Measurements from ENCODE around the gene CRIM1. TPM values are rescaled to one million over a fixed set of nuclear protein-coding genes. Genes with fewer than 3 reads are reported as not detected.

The CRIM1 gene
- polyA plus RNA-seq, 6 donors from 2014 or later: 1.1 to 5.3 (median 2.7) TPM

GRCh38 chr2:36512705-36513104 is 157.1 kb downstream of the CRIM1 start:
- DNase-seq (no peak), ATAC-seq (ENCODE audit: low read depth in 2 of 2) (no peak)
- no peak overlapping the region for H3K4me3 Mint-ChIP-seq
- H3K27me3 Mint-ChIP-seq: no peaks in the 10 kb centered on the region
- no peaks in the 10 kb centered on the region for H3K9me3 Mint-ChIP-seq
- H3K36me3 Mint-ChIP-seq: peaks cover 8 to 34% of the 10 kb centered on the region in 2 donors
- no peak overlapping the region for H3K27ac Mint-ChIP-seq
- H3K4me1 Mint-ChIP-seq: no peaks in the 10 kb centered on the region

GRCh38 chr2:36513661-36514060 is 158.1 kb downstream of the CRIM1 start:
- ATAC-seq (ENCODE audit: low read depth in 2 of 2) (no peak), DNase-seq (no peak)
- no peak overlapping the region for H3K27ac Mint-ChIP-seq
- H3K4me1 Mint-ChIP-seq: no peaks in the 10 kb centered on the region
- H3K27me3 Mint-ChIP-seq: no peaks in the 10 kb centered on the region
- H3K36me3 Mint-ChIP-seq: peaks cover 8 to 34% of the 10 kb centered on the region in 2 donors
- no peak overlapping the region for H3K4me3 Mint-ChIP-seq
- no peaks in the 10 kb centered on the region for H3K9me3 Mint-ChIP-seq

GRCh38 chr2:36515538-36515937 is 160.0 kb downstream of the CRIM1 start:
- no peak overlapping the region for H3K27ac Mint-ChIP-seq
- no peak overlapping the region for H3K4me3 Mint-ChIP-seq
- ATAC-seq (ENCODE audit: low read depth in 2 of 2) (no peak), DNase-seq (no peak)
- H3K36me3 Mint-ChIP-seq: peaks cover 8 to 34% of the 10 kb centered on the region in 2 donors
- no peaks in the 10 kb centered on the region for H3K27me3 Mint-ChIP-seq
- no peaks in the 10 kb centered on the region for H3K9me3 Mint-ChIP-seq
- H3K4me1 Mint-ChIP-seq: no peaks in the 10 kb centered on the region

GRCh38 chr2:36516136-36516870 is 160.7 kb downstream of the CRIM1 start:
- DNase-seq: no peak
- Mint-ChIP-seq H3K4me3 (no peak overlapping the region), H3K36me3 (peaks cover 8 to 37% of the 10 kb centered on the region in 2 donors), H3K27ac (peak overlapping the region in 1 of 6 donors; percentile 31), H3K27me3 (no peaks in the 10 kb centered on the region), H3K9me3 (no peaks in the 10 kb centered on the region), H3K4me1 (no peaks in the 10 kb centered on the region)
- no peak for ATAC-seq (ENCODE audit: low read depth in 2 of 2)

- Mint-ChIP-seq H3K4me3 (no peak overlapping the region), H3K27ac (no peak overlapping the region), H3K36me3 (peaks cover 8 to 28% of the 10 kb centered on the region in 2 donors), H3K4me1 (no peaks in the 10 kb centered on the region), H3K9me3 (no peaks in the 10 kb centered on the region), H3K27me3 (no peaks in the 10 kb centered on the region)
- DNase-seq (no peak), ATAC-seq (ENCODE audit: low read depth in 2 of 2) (no peak)
Measured at GRCh38 chr2:36520431-36520830, 164.9 kb downstream of the CRIM1 start.

- no peak for DNase-seq
- ATAC-seq (ENCODE audit: low read depth in 2 of 2): no peak
- Mint-ChIP-seq H3K4me1 (no peaks in the 10 kb centered on the region), H3K27me3 (no peaks in the 10 kb centered on the region), H3K4me3 (no peak overlapping the region), H3K36me3 (peaks cover 0 to 10% of the 10 kb centered on the region in 2 donors), H3K9me3 (no peaks in the 10 kb centered on the region), H3K27ac (peak overlapping the region in 1 of 6 donors; percentile 59)
Measured at GRCh38 chr2:36523153-36523552, 167.6 kb downstream of the CRIM1 start.

GRCh38 chr2:36525245-36525644 is 169.7 kb downstream of the CRIM1 start:
- Mint-ChIP-seq H3K27ac (no peak overlapping the region), H3K9me3 (no peaks in the 10 kb centered on the region), H3K36me3 (peaks cover 0 to 14% of the 10 kb centered on the region in 2 donors)

GRCh38 chr2:36526226-36526625 is 170.6 kb downstream of the CRIM1 start:
- H3K4me1 Mint-ChIP-seq: peaks cover 12 to 16% (median 13%) of the 10 kb centered on the region in 3 donors
- DNase-seq (no peak), ATAC-seq (ENCODE audit: low read depth in 2 of 2) (no peak)
- no peaks in the 10 kb centered on the region for H3K9me3 Mint-ChIP-seq
- H3K4me3 Mint-ChIP-seq: no peak overlapping the region
- H3K36me3 Mint-ChIP-seq: peaks cover 0 to 12% of the 10 kb centered on the region in 2 donors
- no peaks in the 10 kb centered on the region for H3K27me3 Mint-ChIP-seq
- H3K27ac Mint-ChIP-seq: no peak overlapping the region

More at GRCh38 chr2:36525245-36525644, 169.7 kb downstream of the CRIM1 start:
- ATAC-seq (ENCODE audit: low read depth in 2 of 2) (no peak), DNase-seq (no peak)
- Mint-ChIP-seq H3K4me1 (peaks cover 3 to 6% (median 3%) of the 10 kb centered on the region in 3 donors), H3K27me3 (no peaks in the 10 kb centered on the region), H3K4me3 (no peak overlapping the region)

- Mint-ChIP-seq H3K27me3 (no peaks in the 10 kb centered on the region), H3K4me1 (peaks cover 12 to 17% (median 13%) of the 10 kb centered on the region in 3 donors), H3K4me3 (no peak overlapping the region), H3K27ac (no peak overlapping the region), H3K36me3 (peaks cover 0 to 7% of the 10 kb centered on the region in 2 donors), H3K9me3 (no peaks in the 10 kb centered on the region)
- no peak for DNase-seq
- no peak for ATAC-seq (ENCODE audit: low read depth in 2 of 2)
Measured at GRCh38 chr2:36528274-36528673, 172.7 kb downstream of the CRIM1 start.

- Mint-ChIP-seq H3K4me3 (peak overlapping the region in 1 of 8 donors; percentile 41), H3K27ac (no peak overlapping the region), H3K4me1 (peaks cover 12 to 17% (median 13%) of the 10 kb centered on the region in 3 donors), H3K9me3 (no peaks in the 10 kb centered on the region), H3K27me3 (no peaks in the 10 kb centered on the region), H3K36me3 (peaks cover 0 to 4% of the 10 kb centered on the region in 2 donors)
- ATAC-seq (ENCODE audit: low read depth in 2 of 2): no peak
- DNase-seq: no peak
Measured at GRCh38 chr2:36528766-36529392, 173.3 kb downstream of the CRIM1 start.

GRCh38 chr2:36530178-36530982 is 174.8 kb downstream of the CRIM1 start:
- Mint-ChIP-seq H3K27me3 (no peaks in the 10 kb centered on the region), H3K9me3 (no peaks in the 10 kb centered on the region), H3K27ac (peak overlapping the region in 2 of 6 donors; percentile 1 to 10), H3K4me1 (peaks cover 13 to 17% (median 16%) of the 10 kb centered on the region in 3 donors), H3K36me3 (peaks cover 0 to 4% of the 10 kb centered on the region in 2 donors), H3K4me3 (no peak overlapping the region)
- ATAC-seq (ENCODE audit: low read depth in 2 of 2) (peak; percentile 93 to 95), DNase-seq (peak; percentile 34)

- DNase-seq: no peak
- H3K36me3 Mint-ChIP-seq: peaks cover 0 to 4% of the 10 kb centered on the region in 2 donors
- ATAC-seq (ENCODE audit: low read depth in 2 of 2): peak in 1 of 2 donors; percentile 19
- H3K27ac Mint-ChIP-seq: peak overlapping the region in 1 of 6 donors; percentile 1
- peaks cover 13 to 17% (median 16%) of the 10 kb centered on the region in 3 donors for H3K4me1 Mint-ChIP-seq
- H3K27me3 Mint-ChIP-seq: no peaks in the 10 kb centered on the region
- H3K9me3 Mint-ChIP-seq: no peaks in the 10 kb centered on the region
- H3K4me3 Mint-ChIP-seq: no peak overlapping the region
Measured at GRCh38 chr2:36530983-36531354, 175.4 kb downstream of the CRIM1 start.

GRCh38 chr2:36534275-36534799 is 178.8 kb downstream of the CRIM1 start:
- Mint-ChIP-seq H3K4me1 (peaks cover 13 to 20% (median 17%) of the 10 kb centered on the region in 3 donors), H3K27ac (peak overlapping the region in 2 of 6 donors; percentile 57 to 77), H3K9me3 (peaks cover 0 to 4% (median 0%) of the 10 kb centered on the region in 7 donors), H3K4me3 (no peak overlapping the region), H3K27me3 (no peaks in the 10 kb centered on the region), H3K36me3 (peaks cover 0 to 3% of the 10 kb centered on the region in 2 donors)
- ATAC-seq (ENCODE audit: low read depth in 2 of 2): no peak
- DNase-seq: no peak

All from naive B cell (primary cell).